GM18502 (cell line): ENCODE data around the gene GBE1.

ENCODE experiments used
- ATAC-seq: cut with Tn5 transposase; IDR thresholded peaks from one replicate; pipeline ENCODE4 v1.9.1; 2021; ENCODE audit warnings: mild to moderate bottlenecking; ENCODE audit not compliant: unreplicated experiment, poor library complexity

Gene GBE1

DNA sequence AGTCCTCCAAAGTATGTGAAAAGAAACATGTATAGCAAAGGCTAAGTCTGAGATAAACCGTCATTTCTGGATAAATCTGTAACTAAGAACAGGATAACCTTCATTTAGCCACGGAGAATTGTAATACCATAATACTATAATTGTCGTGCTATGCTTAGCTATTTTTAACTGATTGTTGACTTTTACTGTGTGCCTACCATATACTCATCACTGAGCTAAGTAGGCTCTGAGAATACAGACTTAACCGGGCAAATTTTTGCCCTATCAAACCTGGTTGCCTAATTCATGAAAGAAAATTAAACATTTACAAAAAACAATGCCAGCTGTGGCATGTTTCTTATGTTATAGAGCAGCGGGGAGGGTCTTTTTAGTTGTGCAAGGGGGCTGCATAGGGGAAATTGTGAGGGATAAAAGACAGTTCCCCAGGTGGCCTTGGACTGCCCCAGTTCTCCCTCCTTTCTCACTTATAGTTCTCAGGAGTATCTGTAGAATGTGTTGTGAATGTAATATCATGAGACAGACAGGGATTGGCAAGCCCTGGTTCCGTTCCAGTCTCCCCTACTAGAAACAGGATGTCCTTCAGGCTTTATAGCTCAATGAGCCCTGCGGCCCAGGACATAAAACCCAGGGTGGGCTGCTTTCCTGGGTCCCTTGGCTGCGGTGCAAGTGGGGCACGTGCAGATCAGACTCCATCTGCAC lies 318.5 kb downstream of the GBE1 start:
- no peak for ATAC-seq

DNA sequence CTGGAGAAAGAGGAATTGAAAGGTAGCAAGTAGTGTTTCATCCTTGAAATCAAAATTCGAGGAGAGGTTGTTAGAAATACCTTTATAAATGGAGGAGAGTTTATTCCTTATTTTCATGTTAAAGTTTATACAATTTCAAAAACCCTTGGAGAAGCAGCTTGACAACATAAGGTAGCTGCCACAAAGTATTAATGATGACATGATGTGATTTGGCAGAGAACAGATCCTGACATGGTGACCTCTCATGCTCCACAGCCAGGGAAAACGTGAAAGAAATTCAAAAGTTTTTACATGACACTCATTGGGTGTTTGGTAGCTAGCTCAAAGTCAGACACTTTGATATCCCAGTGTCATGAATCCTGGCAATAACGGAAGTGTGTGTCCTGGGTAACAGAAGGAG lies 320.8 kb downstream of the GBE1 start:
- ATAC-seq, result no peak
